Left forelimb (tissue), 1 donor: ENCODE data around the gene UCHL5.
"Not testable (repeated sequence)": the region's sequence is repeated elsewhere in the genome, so short reads cannot be mapped to it uniquely, and the experiment has no call there.

Source experiments
- DNase-seq: peaks from one replicate; pipeline ENCODE4 v3.0.0-alpha.2; 2018; ENCODE audit warnings: low spot score

UCHL5 gene

DNA sequence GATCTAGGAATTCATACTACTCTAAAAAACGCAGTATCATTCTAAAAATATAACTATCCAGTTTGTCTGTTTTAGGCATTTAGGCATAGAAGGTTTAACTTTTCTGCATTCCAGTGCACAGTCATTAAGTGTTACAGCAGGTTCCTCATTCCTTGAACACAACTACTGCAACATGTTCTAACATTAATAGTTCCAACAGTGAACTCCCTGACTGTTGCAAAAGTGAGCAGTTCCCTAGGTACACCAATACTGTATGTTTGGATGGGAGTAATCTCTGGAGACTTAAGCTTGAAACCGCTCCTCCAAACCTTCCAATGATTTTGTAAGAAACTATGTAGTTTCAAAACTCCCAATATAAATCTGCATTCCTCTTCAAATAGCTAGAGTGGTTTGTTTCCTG lies 46.2 kb downstream of the UCHL5 start:
- no peak for DNase-seq

DNA sequence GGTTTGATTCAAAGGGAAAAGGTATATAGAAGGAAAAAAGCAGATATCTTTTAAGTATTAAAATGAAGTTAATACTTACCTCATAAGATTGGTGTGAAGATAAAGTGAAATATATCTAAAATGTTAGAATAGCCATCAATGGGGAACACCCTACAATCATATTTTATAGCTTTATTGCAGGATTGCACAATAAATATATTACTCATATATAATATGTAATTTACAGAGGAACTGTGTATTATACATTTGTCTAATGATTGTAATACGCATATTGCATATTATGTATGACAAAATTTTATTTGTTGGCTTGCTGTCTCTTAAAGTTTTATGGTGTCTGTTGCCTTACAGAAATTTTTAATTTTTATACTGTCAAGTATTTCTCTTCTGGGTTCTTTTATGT lies 47.8 kb downstream of the UCHL5 start:
- no peak for DNase-seq

DNA sequence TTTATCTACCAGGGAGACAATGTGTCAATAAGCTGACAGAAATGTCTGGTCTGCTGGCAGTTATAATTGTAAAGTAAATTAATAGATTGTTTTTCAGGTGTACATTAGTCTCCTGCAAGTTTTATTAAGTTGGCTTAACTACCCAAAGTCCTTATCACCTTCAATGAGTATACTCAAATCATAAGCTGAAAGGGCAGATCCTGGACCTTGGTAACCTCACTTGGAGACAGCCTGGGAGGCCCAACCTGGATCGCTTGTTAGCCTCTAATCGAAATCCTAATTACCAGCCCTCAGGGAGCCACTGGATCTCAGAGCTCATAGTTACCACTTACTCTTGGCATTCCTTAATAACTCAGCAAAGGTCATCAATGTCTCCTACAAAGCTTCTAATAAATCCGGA lies 49.7 kb downstream of the UCHL5 start:
- no peak for DNase-seq

DNA sequence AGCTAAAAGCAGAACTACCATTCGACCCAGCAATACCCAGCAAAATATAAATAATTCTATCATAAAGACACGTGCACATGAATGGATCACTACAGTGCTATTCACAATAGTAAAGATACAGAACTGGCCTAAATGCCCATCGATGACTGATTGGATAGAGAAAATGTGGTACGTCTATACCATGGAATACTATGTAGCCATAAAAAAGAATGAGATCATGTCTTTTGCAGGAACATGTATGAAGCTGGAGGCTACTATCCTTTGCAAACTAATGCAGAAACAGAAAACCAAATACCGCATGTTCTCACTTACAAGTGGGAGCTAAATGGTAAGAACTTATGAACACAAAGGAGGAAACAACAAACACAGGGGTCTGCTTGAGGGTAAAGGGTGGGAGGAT lies 53.4 kb downstream of the UCHL5 start:
- no peak for DNase-seq

DNA sequence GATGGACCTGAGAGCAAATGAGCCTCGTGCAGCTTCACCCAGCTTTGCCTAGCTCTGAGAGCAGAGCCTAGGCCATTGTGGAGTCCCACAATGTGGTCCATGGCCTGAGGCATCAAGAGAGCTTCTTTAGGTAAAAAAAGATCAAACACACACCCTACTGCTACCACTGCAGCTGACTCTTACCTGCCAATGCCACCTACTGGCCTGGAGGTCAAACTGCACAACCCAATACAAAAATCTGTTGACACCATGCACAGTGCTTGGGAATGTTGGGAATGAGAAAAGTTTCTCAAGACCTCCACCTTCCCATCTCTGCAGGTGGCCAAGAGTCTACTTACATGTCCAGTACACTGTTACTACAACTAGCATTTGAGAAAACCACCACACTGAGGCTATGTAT lies 60.6 kb downstream of the UCHL5 start:
- no peak for DNase-seq

DNA sequence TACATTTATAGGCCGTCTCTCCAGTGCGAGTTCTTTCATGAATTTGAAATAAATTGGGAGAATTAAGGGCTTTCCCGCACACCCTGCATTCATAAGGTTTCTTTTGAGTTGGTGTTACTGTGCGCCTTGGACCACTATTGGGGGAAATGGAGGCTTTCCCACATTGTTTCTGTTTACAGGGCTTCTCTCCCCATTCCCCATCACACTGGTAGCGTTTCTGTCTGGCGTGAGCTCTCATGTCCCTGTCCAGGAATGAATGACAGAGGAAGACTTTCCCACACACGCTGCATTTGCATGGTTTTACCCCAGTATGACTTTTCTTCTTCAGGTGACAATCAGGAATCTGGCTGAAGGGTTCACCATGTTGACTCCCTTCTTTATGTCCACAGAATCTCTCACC lies 65.0 kb downstream of the UCHL5 start:
- DNase-seq, result no peak

DNA sequence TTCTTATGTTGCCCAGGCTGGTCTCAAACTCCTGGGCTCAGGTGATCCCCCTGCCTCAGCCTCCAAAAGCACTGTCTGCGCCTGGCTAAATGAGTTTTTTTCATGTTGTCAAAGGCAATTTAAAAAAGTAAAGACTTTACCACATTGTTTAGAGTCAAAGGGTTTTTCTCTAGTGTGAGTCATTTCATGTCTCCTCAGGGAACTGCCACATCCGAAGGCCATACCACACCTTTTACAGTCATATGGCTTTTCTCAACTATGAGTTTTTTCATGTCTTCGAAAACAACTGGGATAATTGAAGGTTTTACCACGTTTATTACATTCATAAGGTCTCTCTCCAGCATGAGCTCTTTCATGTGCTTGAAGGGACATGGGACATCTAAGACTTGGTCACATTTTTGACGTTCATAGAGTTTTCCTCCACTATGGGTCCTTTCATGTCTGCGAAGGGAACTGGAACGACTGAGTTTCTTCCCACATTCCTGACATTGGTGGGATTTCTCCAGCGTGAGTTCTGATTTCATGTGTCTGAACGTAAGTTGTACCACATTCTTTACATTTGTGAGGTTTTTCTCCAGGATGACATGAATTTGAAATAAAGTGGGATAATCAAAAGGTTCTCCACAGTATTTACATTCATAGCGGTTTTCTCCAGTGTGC lies 65.6 kb downstream of the UCHL5 start:
- DNase-seq, result no peak

DNA sequence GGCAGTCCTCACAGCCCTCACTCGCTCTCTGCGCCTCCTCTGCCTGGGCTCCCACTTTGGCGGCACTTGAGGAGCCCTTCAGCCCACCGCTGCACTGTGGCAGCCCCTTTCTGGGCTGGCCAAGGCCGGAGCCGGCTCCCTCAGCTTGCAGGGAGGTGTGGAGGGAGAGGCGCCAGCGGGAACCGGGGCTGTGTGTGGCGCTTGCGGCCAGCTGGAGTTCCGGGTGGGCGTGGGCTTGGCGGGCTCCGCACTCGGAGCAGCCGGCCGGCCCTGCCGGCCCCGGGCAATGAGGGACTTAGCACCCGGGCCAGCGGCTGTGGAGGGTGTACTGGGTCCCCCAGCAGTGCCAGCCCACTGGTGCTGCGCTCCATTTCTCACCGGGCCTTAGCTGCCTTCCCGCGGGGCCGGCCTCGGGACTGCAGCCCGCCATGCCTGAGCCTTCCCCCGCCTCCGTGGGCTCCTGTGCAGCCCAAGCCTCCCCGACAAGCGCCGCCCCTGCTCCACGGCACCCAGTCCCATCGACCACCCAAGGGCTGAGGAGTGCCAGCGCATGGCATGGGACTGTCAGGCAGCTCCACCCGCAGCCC lies 72.3 kb downstream of the UCHL5 start:
- DNase-seq, result not testable (repeated sequence)

DNA sequence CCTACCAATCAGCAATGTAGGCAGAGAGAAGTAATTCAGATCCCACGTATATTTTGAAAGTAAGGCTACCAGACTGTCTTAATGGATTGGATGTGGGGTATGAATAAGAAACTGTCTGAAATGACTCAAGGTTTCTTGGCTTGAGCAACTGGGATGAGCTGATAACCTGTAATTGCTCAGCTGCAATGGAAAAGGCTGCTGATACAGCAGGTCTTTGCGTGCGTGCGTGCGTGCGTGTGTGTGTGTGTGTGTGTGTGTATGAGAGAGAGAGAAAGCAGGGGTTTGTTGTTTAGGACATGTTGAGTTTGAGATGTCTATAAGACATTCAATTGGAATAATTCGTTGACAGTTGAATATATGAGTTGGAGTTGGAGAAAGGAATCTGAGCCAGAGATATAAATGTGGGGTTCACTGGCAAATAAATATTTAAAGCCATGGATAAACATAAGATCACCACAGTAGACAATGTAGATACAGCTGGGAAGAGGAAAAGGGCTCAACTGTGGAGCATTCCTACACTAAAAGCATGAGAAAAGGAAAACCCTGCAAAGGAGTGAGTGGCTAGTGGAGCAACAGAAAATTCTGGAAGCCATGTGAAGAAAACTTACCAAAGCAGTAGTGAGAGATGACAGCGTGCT lies 72.9 kb downstream of the UCHL5 start:
- no peak for DNase-seq

DNA sequence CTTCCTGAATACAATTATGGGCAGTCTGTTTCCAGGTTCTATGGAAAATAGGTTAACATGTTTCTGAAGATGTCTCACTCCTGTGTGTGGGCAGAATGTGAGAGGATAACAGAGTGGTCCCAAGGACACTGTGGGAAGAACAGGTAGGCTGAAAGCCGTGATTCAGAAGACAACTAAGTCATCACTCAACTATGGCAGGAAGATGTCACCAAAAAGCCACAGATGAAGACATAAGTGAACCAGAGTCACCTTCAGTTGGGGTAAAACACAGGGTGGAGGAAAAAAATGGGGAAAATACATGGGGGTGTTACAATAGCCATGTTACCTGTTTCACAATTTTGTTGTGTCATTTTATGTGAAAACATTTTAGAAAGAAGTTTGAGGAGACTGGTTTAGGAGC lies 75.1 kb downstream of the UCHL5 start:
- DNase-seq, result no peak

DNA sequence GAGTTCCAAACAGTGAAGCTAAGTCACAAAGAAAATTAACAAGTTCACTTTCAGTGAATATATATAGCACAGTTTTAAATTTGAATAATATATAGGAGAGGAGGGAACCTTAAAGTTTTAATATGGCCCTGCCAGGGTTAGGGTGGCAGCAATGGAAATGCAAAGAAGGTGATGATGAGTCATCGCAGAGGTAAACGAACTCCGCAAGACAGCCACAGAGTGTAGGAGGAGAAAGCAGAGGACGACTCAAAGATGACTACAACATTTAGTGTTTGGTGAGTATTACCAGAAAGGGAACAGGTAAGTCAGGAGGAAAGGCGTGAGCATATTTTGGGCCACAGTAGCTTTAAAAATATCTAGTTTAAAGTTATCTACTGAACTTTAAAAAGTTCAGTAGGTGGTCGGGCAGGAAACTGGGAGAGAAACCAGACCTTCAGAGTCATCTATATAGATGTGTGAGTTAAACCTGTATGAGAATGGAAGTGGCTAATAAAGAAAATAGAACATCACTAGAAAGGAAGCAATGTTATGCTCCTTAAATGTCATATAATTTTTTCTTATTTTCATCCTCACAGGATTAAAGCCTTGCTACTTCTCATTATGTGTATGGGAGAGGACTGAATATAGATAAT lies 75.7 kb downstream of the UCHL5 start:
- no peak for DNase-seq

DNA sequence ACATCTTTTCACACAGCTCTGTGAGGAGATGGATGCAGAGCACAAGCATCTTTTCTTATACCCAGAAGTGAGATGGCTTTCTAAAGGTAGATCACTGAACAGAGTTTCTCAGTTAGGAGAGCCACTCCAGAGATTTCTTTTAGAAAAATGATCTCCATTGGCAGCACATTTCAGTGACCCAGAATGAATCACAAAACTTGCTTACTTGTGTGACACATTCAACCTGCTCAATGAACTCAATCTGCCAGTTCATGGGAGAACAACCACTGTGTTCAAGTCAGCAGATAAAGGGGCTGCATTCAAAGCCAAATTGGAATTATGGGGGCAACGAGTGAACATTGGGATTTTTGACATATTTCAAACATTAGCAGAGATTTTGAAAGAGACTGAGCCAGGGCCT lies 78.3 kb downstream of the UCHL5 start:
- DNase-seq, result no peak

DNA sequence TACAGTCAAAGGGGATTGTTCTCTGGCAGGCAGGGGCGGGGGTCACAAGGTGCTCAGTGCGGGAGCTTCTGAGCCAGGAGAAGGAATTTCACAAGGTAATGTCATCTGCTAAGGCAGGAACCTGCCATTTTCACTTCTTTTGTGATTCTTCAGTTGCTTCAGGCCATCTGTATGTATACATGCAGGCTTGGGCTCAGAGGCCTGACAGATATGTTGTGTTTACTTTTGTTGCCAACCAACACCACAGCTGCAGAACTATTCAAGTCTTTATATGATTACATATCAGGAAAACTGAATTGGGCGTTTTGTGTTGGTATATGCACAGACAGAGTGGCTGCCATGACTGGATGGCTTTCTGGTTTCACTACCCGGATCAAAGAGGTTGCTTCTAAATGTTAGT lies 78.8 kb downstream of the UCHL5 start:
- not testable (repeated sequence) for DNase-seq

DNA sequence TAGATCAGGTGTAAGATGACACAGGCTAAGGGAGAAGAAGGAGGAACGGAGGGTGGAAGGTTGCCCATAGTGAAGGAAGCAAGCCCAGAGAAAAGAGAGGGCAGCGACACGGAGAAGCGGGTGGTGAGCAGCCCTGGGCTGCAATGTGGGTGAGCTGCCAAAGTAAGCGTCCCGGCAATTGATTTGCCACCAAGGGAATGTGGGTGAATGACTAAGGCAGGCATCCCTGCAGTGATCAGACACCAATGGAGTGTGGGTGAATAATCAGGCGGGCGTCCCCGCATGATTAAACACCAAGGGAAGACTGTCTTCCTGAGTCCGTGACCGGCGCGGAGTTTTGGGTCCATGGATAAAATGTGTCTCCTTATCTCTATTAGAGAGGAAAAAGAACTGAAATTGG lies 79.6 kb downstream of the UCHL5 start:
- DNase-seq, result no peak

DNA sequence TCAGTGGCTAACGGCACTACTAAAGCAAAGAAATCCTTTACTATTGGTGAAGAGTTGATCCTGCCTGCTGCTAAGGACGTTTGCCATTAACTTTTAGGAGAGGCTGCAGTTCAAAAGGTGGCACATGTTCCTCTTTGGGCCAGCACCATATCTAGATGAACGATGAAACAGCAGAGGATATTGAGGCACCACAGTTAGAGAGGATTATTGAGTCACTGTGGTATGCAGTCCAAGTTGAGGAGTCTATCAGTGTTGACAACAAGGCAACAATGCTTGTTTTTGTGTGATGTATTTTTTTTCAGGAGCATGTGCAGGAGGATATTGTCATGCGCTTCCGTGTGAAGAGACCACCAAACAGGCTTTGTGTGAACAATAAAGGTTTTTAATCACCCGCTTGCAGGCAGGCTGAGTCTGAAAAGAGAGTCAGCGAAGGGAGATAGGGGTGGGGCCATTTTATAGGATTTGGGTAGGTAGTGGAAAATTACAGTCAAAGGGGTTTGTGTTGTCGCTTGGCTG lies 80.9 kb downstream of the UCHL5 start:
- no peak for DNase-seq

DNA sequence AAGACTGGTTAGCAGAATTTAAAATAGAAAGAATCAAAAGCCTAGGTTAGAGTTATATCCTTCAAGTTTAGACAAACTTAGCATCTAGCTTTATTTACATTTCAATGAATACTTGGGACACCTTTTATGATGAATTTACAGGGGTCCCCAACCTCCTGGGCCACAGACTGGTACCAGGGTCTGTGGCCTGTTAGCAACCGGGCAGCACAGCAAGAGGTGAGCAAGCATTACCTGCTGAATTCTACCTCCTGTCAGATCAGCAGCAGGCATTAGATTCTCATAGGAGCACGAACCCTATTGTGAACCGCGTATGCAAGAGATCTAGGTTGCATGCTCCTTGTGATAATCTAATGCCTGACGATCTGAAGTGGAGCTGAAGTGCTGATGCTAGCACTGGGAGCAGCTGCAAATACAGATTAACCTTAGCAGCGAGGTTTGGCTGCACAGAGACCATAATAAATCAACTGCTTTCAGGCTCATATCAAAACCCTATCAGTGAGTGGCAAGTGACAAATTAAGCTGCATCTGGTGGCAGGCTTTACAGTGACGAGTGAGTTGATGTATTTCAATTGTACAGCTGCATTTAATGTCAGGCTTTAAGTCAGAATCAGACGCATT lies 82.0 kb downstream of the UCHL5 start:
- no peak for DNase-seq

DNA sequence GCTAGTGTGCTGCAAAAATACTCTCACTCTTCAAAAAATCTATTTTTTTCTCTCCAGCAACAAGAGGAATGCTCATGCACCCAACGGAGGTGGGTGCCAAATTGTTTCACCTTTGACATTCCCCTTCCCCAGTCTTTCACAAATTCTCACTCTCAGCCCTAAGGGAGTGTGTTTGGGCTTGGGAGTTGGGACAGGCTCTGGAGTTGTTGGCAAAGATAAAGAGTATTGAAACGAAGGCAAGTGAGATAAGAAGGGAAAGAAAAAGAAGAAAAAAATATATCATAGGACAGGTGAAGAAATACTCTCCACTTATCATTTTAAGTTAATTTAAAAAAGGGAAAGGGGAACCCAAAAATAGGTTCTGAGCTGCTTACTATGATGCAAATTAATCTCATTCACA lies 82.6 kb downstream of the UCHL5 start:
- DNase-seq, result no peak

DNA sequence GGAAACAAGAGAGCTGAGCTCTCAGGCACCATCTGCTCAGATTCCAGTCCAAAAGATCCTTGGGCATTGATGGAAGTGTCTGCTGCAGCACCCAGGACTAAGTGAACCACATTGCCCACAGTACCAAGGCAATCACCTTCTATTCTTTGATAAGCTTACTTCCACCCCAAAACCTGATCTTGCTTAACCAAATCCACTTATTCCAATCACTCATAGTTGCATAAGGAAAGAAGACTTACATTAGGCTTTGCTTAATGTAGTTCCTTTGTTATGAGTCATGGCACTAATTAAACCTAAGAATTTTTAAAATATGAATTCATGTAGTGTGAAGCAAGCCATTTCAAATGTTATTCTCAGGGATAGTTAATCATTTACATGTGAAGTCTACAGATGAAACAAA lies 84.5 kb downstream of the UCHL5 start:
- no peak for DNase-seq

DNA sequence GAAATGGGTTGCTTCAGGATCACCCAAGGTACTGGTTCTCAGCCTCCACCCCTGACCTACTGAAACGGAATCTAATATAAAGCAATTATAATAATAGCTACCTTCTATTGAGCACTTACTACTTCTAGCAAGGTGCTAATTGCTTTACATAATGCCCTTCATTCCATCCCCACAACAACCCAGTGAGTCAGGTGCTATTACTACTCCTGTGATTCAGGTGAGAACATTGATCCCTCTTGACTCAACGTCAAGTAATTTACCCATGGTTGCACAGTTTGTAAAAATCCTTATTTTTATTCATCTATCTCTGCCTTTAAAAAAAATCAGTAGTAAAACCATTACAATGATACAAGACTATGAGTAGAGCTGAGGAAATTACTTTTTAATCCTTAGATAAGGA lies 85.2 kb downstream of the UCHL5 start:
- no peak for DNase-seq

DNA sequence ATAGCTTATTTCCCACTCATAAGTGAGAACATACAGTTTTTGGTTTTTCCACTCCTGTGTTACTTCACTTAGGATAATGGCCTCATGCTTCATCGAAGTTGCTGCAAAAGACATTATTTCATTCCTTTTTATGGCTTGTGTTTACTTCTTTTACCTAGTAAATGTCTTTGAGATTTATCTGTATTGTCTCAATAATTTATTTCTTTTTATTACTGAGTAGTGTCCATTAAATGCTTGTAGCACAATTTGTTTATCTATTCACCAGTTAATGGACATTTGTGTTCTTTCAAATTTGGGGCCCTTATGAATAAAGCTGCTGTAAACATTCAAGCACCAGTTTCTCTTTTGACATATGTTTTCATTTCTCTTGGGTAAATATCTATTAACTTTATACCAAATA lies 86.0 kb downstream of the UCHL5 start:
- no peak for DNase-seq

DNA sequence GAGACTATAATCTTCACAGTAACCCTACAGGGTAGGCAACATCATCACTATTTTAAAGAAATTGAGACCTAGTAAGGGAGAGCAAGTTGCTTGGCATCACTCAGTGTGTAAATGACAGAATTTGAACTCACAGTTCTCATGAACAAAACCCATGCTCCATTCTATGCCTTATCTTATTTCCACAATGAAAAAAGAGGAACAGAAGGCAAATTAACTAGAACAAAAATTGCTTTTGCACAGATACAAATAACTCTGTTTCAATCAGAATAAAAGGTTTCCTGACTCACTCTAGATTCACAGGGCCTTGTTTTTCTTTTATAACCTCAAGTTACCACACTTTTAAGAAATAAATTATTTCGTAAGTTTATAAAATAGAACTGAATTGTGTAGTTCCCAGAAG lies 90.1 kb downstream of the UCHL5 start:
- no peak for DNase-seq

DNA sequence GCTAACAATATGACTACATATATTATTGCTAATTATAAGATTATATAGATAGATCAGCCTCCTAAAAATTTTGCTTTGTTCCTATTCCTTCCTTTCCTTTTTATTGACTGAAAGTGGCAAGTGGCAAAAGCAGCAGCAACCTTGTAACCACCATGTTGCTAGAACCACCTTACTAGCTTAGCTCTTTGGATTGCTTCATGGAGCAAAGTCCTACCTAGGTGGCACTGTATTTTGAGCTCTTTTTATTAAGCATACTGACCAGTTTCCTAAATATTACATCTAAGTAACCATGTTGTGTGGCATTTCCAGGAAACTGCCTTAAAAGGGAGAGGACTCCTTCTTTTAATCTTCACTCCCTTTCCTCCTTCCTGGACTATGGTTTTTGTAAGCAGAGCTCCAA lies 90.8 kb downstream of the UCHL5 start:
- no peak for DNase-seq

DNA sequence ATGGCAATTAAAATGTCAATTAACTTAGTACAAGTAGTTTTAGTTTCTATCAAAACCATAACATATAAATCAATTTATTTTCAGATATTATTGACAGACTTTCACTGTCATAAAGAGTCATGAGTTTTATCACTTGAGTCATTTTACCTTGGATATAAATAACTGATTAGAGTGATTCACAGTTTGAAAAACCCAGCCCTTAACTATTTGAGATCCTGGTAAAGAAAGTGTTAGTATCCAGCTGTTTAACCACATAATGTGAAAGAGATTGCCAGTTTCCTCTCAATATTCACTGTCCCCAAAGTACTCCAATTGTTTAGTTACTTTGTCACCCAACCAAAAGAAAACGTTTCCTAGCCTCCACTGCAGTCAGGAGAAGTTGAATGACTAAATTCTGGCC lies 91.3 kb downstream of the UCHL5 start:
- no peak for DNase-seq
